WERI-Rb-1 (cell line): ENCODE measurements around the gene CYP19A1.
A peak's percentile ranks its signal among the peaks of the same experiment; 100 is the strongest.
"Not testable (repeated sequence)": the region's sequence is repeated elsewhere in the genome, so short reads cannot be mapped to it uniquely, and the experiment has no call there.

ENCODE experiments used
- DNase-seq: peaks from one replicate; pipeline ENCODE4 v3.0.0-alpha.2; 2020
- H3K27ac ChIP-seq: fragments of 250-450 bp; sonication (Bioruptor Pico); 2 replicates; pipeline ENCODE4 v1.5.1; 2020; ENCODE audit warnings: mild to moderate bottlenecking, moderate library complexity
- H3K27me3 ChIP-seq: fragments of 250-450 bp; sonication (Bioruptor Pico); 2 replicates; pipeline ENCODE4 v1.5.1; 2021; ENCODE audit warnings: mild to moderate bottlenecking, low read depth, moderate library complexity; ENCODE audit not compliant: insufficient read depth, severe bottlenecking
- H3K36me3 ChIP-seq: fragments of 250-450 bp; sonication (Bioruptor Pico); 2 replicates; pipeline ENCODE4 v1.5.1; 2020; ENCODE audit warnings: mild to moderate bottlenecking, moderate library complexity
- H3K4me3 ChIP-seq: 2 replicates; pipeline ENCODE4 v1.5.1; 2011; ENCODE audit warnings: low read depth, mild to moderate bottlenecking, control low read depth, low read length
- H3K9me3 ChIP-seq: fragments of 250-450 bp; sonication (Bioruptor Pico); 2 replicates; pipeline ENCODE4 v1.5.1; 2021; ENCODE audit warnings: mild to moderate bottlenecking, moderate library complexity; ENCODE audit not compliant: severe bottlenecking
- CTCF ChIP-seq: IDR thresholded peaks from 2 replicates; pipeline ENCODE4 v1.5.1; 2011; ENCODE audit warnings: low read depth, mild to moderate bottlenecking, control low read depth, inconsistent platforms, low read length

Gene CYP19A1

DNA sequence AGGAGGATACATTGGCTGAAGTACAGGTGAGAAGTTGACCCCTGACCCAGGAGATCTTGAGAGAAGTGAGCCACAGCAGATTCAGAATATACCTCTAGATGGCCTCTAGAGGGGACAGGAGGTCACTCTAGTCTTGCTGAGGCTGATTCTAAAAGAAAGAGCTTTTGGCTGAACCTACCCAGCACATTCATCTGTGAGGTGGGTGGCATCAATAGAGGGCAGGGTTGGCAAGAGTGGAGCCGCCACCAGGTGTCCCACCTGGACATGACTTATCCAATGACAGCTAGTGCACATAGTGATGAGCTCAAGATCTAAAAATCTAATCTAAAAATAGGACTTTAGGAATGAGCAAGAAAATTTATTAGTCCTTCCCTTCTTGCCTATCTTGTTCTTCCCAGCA is 51.6 kb downstream of the CYP19A1 start:
- H3K4me3 ChIP-seq, result no peak overlapping the region
- TF ChIP-seq CTCF, result peak; percentile 51
- peak; percentile 45 for DNase-seq
- H3K27ac ChIP-seq, result no peak overlapping the region
- H3K27me3 ChIP-seq, result no peaks in the 10 kb centered on the region
- no peaks in the 10 kb centered on the region for H3K36me3 ChIP-seq
- H3K9me3 ChIP-seq, result no peaks in the 10 kb centered on the region

- no peak for TF ChIP-seq CTCF
- H3K27ac ChIP-seq, result no peak overlapping the region
- H3K9me3 ChIP-seq, result no peaks in the 10 kb centered on the region
- no peak overlapping the region for H3K4me3 ChIP-seq
- H3K27me3 ChIP-seq, result no peaks in the 10 kb centered on the region
- no peak for DNase-seq
- no peaks in the 10 kb centered on the region for H3K36me3 ChIP-seq
These were observed 53.0 kb downstream of the CYP19A1 start for GRCh38 chr15:51285399-51285798.

GRCh38 chr15:51284871-51285270 is 53.5 kb downstream of the CYP19A1 start:
- H3K9me3 ChIP-seq, result no peaks in the 10 kb centered on the region

DNA sequence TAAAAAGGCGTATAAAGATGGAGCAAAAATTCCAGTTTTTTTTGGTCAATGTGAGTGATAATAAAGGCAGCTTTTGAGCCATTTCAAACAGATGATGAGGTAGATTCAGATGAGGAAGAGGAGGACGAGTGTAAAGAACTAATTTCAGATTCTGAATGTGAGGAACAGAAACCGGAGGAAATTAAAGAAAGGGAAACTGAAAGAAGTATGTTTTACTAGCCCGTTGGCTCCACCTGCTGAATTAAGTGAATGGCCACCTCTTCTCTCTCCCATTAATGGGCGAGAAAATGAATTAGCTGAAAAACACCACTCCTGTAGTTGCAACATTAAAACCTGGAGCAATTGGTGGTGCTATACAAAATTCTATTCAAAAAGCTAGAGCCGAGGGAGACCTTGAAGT is 55.4 kb downstream of the CYP19A1 start:
- no peak for DNase-seq
- TF ChIP-seq CTCF, result no peak
- Histone ChIP-seq H3K4me3 (no peak overlapping the region), H3K9me3 (no peaks in the 10 kb centered on the region), H3K27me3 (no peaks in the 10 kb centered on the region), H3K27ac (no peak overlapping the region), H3K36me3 (no peaks in the 10 kb centered on the region)

More at GRCh38 chr15:51284871-51285270, 53.5 kb downstream of the CYP19A1 start:
- Histone ChIP-seq H3K36me3 (no peaks in the 10 kb centered on the region), H3K27ac (no peak overlapping the region), H3K27me3 (no peaks in the 10 kb centered on the region), H3K4me3 (no peak overlapping the region)
- DNase-seq, result no peak
- TF ChIP-seq CTCF, result no peak

- not testable (repeated sequence) for H3K27me3 ChIP-seq, H3K9me3 ChIP-seq, H3K36me3 ChIP-seq, H3K4me3 ChIP-seq
- peak overlapping the region; percentile 43 for H3K27ac ChIP-seq
- peak; percentile 24 for DNase-seq
These were observed 56.2 kb downstream of the CYP19A1 start for GRCh38 chr15:51282241-51282640.

DNA sequence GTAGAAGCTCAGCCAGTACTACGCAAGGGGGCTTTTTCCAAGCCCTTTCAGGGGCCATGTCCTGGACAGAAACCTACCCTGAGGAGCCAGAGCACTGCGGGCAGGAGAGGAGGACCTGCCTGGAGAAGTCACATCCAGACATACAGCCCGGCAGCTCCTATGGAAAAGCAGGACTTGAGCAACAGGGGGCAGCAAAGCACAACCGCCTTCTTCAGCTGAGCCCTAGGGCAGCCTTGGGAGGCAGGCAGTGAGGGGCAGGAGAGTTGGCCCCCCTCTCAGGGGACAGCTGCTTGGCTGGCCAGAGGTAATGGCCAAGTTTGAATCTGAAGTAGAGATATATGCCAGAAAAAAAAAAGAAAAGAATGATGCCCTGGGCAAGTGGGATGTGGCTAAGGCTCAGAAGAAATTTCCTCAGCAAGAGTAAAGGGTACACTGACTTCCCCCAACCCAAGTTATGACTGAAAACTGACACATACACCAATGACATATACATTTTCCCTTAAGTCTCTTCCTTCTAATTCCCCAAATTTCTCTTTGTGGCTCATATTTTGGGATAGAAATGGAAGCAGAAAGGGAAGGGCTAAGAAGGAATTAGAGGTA is 56.9 kb downstream of the CYP19A1 start:
- no peak overlapping the region for H3K4me3 ChIP-seq
- peak; percentile 80 for DNase-seq
- no peaks in the 10 kb centered on the region for H3K27me3 ChIP-seq
- H3K9me3 ChIP-seq, result no peaks in the 10 kb centered on the region
- peak overlapping the region; percentile 43 for H3K27ac ChIP-seq
- TF ChIP-seq CTCF, result peak; percentile 90
- no peaks in the 10 kb centered on the region for H3K36me3 ChIP-seq
